Measurements from ENCODE around the gene NDUFA5. TPM values are rescaled to one million over a fixed set of nuclear protein-coding genes. Genes with fewer than 3 reads are reported as not detected.

NDUFA5 gene
- total RNA-seq, 2 donors from 2014 or later: 54.0 to 67.5 TPM

Other genes with a start within 250 kb of the NDUFA5 start
- under 1 TPM in 1 of 2 donors, not detected in 1; 0.16 TPM for gene IQUB, start 23.2 kb downstream of the NDUFA5 start, total RNA-seq
- gene ASB15, start 44.0 kb upstream of the NDUFA5 start, total RNA-seq: not detected
- gene LMOD2, start 98.0 kb upstream of the NDUFA5 start, total RNA-seq: not detected
- gene WASL, start 191.2 kb upstream of the NDUFA5 start, total RNA-seq: 1 to 10 TPM; 9.5 to 10.0 TPM

Data from T-helper 17 cell (primary cell).